Lower leg skin (tissue), 3 donors: ENCODE results near the gene CD86.

Experiments used
- POLR2A ChIP-seq, 2 donors: fragments of 450-650 bp; IDR thresholded peaks; one replicate each; pipeline ENCODE4 v1.6.1; 2016 to 2017; ENCODE audit warnings: antibody characterized with exemption in 2 of 2, mild to moderate bottlenecking in 1 of 2, moderate library complexity in 1 of 2
- TF ChIP-seq, protein P1 (sequence below), 3 donors: fragments of 450-650 bp; IDR thresholded peaks; one replicate each; pipeline ENCODE4 v1.5.1; 2016; ENCODE audit warnings: antibody characterized with exemption in 3 of 3, mild to moderate bottlenecking in 3 of 3, moderate library complexity in 2 of 3

DNA sequence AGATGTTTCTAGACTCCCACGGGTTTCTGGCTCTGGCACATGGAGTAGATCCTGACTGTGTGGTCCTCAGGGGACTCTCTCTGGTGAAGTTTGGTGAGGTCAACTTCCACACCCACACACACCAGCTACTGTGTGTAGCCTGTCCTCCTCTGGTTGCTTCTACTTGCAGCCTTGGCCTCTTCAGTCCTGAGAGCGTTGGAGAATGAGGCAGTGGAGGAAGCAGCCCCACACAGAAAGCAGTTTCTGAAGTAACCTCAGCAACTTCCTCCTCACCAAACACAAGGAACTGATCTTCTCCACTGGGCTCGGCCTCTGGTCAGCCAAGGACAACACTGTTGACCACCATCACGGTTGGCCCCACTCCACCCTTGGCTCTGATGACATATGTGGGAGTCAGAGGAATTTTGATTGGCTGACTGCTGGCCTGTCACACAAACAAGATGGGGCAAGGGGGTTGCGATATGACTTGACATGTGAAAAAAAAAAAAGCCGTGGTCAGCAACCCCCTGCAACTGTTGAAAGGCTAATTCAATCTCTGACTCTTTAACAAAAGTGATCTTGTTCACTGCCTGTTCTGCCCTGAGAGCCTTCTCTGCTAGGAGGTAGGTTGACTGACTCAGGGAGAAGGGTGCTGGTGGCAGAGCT, 19.6 kb downstream of the CD86 start:
- TF ChIP-seq, protein P1, sequence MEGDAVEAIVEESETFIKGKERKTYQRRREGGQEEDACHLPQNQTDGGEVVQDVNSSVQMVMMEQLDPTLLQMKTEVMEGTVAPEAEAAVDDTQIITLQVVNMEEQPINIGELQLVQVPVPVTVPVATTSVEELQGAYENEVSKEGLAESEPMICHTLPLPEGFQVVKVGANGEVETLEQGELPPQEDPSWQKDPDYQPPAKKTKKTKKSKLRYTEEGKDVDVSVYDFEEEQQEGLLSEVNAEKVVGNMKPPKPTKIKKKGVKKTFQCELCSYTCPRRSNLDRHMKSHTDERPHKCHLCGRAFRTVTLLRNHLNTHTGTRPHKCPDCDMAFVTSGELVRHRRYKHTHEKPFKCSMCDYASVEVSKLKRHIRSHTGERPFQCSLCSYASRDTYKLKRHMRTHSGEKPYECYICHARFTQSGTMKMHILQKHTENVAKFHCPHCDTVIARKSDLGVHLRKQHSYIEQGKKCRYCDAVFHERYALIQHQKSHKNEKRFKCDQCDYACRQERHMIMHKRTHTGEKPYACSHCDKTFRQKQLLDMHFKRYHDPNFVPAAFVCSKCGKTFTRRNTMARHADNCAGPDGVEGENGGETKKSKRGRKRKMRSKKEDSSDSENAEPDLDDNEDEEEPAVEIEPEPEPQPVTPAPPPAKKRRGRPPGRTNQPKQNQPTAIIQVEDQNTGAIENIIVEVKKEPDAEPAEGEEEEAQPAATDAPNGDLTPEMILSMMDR (IDR thresholded peaks at IDR 0.05), result no peak
- no peak for TF ChIP-seq POLR2A (IDR thresholded peaks at IDR 0.05)
